GM04504 (cell line): Measurements from ENCODE around the gene ARHGAP4.

Experiments
- DNase-seq: peaks from one replicate; pipeline ENCODE4 v3.0.0-alpha.2; 2012; ENCODE audit warnings: low read depth

Gene ARHGAP4

GRCh38 chrX:153963546-153963945 is 37.5 kb upstream of the ARHGAP4 start:
- no peak for DNase-seq

GRCh38 chrX:153961292-153961691 is 35.2 kb upstream of the ARHGAP4 start:
- no peak for DNase-seq

- no peak for DNase-seq
These were observed 34.7 kb upstream of the ARHGAP4 start for GRCh38 chrX:153960786-153961185.

DNA sequence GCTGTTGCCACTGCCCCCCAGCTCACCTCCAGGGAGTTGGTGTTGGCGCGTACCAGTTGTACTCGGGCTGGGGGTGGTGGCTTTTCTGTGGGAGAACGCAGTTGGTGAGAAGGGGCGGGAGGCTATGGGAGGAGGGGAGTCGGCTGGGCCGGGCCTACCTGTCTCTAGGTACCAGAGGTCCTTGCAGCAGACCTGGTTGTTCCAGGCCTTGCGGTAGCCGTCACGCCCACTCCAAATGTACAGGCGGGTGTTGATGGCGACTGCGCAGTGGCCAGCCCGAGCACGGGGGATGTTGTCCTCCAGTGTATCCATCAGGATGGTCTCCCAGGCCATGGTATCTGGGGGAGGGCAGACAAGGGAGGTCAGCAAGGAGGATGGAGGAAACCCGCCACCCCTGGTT is 34.0 kb upstream of the ARHGAP4 start:
- no peak for DNase-seq

- DNase-seq, result no peak
These were observed 33.6 kb upstream of the ARHGAP4 start for GRCh38 chrX:153959649-153960048.

- DNase-seq, result no peak
These were observed 32.5 kb upstream of the ARHGAP4 start for GRCh38 chrX:153958605-153959004.

GRCh38 chrX:153957224-153957623 is 31.2 kb upstream of the ARHGAP4 start:
- no peak for DNase-seq

DNA sequence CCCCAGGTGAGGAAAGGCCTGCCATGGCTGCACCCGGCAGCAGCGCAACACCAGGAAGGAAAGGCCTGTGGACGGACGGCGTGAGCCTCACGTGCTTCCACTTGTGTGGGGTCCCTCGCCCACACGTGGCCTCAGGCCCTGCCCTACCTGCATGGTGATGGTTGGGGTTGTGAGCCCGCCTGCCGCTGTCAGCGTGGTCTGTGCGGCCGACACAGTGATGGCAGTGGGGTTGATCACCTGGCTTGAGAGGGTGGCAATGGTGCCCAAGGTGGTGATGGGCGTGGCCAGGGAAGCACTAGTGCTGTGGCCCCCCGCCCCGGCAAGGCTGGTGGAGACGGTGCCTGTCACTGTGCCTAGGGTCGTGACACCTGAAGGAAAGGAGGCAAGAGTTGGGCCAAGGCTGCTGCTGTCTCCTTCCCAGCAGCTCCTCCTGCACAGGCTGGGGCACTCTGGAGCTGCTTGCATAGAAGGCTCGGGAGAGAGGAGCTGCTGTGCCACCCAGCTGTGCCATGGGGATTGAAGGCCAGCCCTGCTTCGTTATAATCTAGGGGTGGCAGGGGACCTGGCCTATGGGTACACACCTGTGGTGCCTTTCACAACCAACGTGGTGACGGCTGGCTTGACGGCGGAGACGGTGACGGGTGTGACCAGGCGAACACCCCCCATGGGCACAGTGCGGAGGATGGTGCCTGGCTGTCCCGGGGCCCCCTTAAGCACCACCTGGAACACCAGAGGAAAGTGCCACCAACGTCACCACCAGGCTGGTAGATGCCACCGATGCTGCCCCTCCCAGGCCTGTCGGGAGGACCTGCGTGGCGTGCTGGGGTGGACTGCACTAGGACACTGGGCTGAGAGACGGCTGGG is 30.2 kb upstream of the ARHGAP4 start:
- no peak for DNase-seq

DNA sequence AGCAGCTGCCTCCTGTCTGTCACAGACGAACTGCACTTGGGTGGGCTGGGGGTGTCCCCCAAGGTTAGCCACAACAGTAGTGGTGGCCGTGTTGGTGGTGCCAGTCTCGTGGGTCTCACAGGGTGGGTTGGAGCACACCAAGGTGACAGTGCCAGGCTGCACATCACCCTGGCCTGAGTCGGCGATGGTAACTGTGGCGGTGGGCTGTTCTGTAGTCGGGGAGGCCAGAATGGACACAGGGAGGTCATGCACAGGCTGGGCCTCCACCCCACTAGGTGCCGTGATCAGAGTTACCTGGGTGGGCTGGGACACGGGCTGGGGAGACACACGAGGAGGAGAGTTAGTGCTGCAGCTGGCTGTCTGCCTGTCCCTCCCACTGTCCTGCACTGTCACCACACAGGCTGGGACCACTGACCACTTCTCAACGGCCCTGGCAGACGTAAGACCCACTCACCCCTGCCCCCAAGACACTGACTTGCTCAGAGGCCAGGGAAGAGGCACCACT is 29.2 kb upstream of the ARHGAP4 start:
- DNase-seq, result no peak

- no peak for DNase-seq
These were observed 28.6 kb upstream of the ARHGAP4 start for GRCh38 chrX:153954558-153955227.

GRCh38 chrX:153953892-153954557 is 28.0 kb upstream of the ARHGAP4 start:
- no peak for DNase-seq

DNA sequence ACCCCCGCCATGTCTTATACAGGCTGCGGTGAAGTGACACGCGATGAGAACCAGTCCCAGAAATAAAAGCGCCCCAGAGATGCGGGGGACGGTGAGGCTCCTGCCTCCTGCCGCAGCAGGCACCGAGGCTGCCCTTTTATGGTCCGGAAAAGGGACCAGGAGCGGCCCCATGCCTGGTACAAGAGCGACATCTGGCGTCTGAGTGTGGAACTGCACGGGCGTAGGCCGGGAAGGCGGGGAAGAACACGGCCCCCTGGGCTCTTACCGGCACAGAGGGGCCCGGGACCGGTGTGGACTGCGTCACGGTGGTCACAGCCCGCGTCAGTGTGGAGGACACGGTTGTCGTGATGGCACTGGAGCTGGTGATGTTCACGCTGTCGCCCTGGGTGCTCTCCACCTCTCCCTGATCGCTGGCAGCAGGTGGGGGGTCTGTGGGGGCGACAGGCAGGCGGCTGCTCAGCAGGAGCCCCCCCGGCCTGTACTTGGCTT is 27.3 kb upstream of the ARHGAP4 start:
- DNase-seq, result no peak

- no peak for DNase-seq
These were observed 26.4 kb upstream of the ARHGAP4 start for GRCh38 chrX:153952373-153953026.

GRCh38 chrX:153951683-153952372 is 25.8 kb upstream of the ARHGAP4 start:
- no peak for DNase-seq

DNA sequence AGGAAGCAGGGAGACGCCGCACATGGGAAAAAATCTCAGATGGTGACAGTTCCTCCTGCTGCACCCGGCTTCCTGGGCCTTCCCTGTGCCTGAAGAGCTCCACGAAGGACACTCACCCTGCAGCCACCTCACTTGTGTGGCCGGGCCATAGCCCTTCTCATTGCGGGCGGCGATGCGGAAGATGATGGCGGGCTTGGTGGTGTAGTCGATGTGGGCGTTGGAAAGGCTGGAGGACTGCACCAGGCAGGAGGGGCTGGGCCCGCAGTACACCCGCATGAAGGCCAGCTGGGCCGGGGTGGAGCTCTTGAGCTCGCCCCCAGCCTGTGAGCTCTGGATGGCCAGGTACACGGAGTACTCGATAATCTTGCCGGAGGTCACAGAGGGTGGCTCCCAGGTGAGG is 24.1 kb upstream of the ARHGAP4 start:
- no peak for DNase-seq

- no peak for DNase-seq
These were observed 23.1 kb upstream of the ARHGAP4 start for GRCh38 chrX:153948847-153949805.

- DNase-seq, result no peak
These were observed 22.0 kb upstream of the ARHGAP4 start for GRCh38 chrX:153948002-153948466.

GRCh38 chrX:153947009-153947769 is 21.1 kb upstream of the ARHGAP4 start:
- peak; percentile 49 for DNase-seq
